GM12878 (cell line): Measurements from ENCODE around the gene PIGV.
A peak's percentile ranks its signal among the peaks of the same experiment; 100 is the strongest.

Experiments used
- CHD1 ChIP-seq: IDR thresholded peaks from 2 replicates; pipeline ENCODE4 v1.6.1; 2012; ENCODE audit warnings: low read depth, low read length, improper control_type of control experiment
- CTCF ChIP-seq, 3 experiments: IDR thresholded peaks in 2 of 3; conservative IDR thresholded peaks in 1 of 3; 2 replicates each; pipeline ENCODE4 v1.5.1; 2011; ENCODE audit warnings: low read depth in 3 of 3, low read length in 3 of 3, mild to moderate bottlenecking in 3 of 3, control low read depth in 2 of 3, moderate library complexity in 2 of 3, inconsistent platforms in 1 of 3, mixed read lengths in 1 of 3; ENCODE audit not compliant: control insufficient read depth in 2 of 3, insufficient read depth in 1 of 3; ENCODE audit errors: extremely low read depth in 1 of 3
- EGR1 ChIP-seq, 2 experiments: IDR thresholded peaks; 1 replicate in 1 of 2; 2 replicates in 1 of 2; pipeline ENCODE4 v1.6.1; 2011 to 2012; ENCODE audit warnings: low read depth in 2 of 2, low read length in 2 of 2, borderline replicate concordance in 1 of 2, mild to moderate bottlenecking in 1 of 2, moderate library complexity in 1 of 2
- EP300 ChIP-seq, 2 experiments: fragments of 150-350 bp in 1 of 2; IDR thresholded peaks; 2 replicates each; pipeline ENCODE4 v1.6.1; 2011 to 2012; ENCODE audit warnings: low read depth in 2 of 2, low read length in 2 of 2, borderline replicate concordance in 1 of 2, improper control_type of control experiment in 1 of 2, inconsistent platforms in 1 of 2; ENCODE audit not compliant: control insufficient read depth in 1 of 2
- ETV6 ChIP-seq, 2 experiments: fragments of 450-650 bp in 1 of 2; IDR thresholded peaks in 1 of 2; conservative IDR thresholded peaks in 1 of 2; 2 replicates each; pipeline ENCODE4 v1.6.1; 2014; ENCODE audit warnings: antibody characterized with exemption in 1 of 2, borderline replicate concordance in 1 of 2, low read depth in 1 of 2, mild to moderate bottlenecking in 1 of 2, moderate library complexity in 1 of 2
- JUND ChIP-seq: IDR thresholded peaks from 2 replicates; pipeline ENCODE4 v1.6.1; 2012; ENCODE audit warnings: low read depth, mild to moderate bottlenecking, low read length, improper control_type of control experiment, moderate library complexity
- KAT2A ChIP-seq: conservative IDR thresholded peaks from 2 replicates; pipeline ENCODE4 v1.6.1; 2011; ENCODE audit warnings: low read depth, low read length; ENCODE audit not compliant: control insufficient read depth
- NKRF ChIP-seq: fragments of 450-650 bp; conservative IDR thresholded peaks from 2 replicates; pipeline ENCODE4 v1.6.1; 2017; ENCODE audit warnings: mild to moderate bottlenecking, moderate library complexity
- RAD51 ChIP-seq: fragments of 450-650 bp; IDR thresholded peaks from 2 replicates; pipeline ENCODE4 v1.6.1; 2016; ENCODE audit warnings: moderate library complexity, mild to moderate bottlenecking, inconsistent platforms
- SMC3 ChIP-seq: IDR thresholded peaks from 2 replicates; pipeline ENCODE4 v1.6.1; 2011; ENCODE audit warnings: low read length, improper control_type of control experiment, borderline replicate concordance
- TAF1 ChIP-seq: IDR thresholded peaks from 2 replicates; pipeline ENCODE4 v1.6.1; 2011; ENCODE audit warnings: mild to moderate bottlenecking, low read depth, low read length, borderline replicate concordance
- ZNF274 ChIP-seq: IDR thresholded peaks from one replicate; pipeline ENCODE4 v1.8.0; 2011; ENCODE audit not compliant: insufficient read length, insufficient read depth
- TF ChIP-seq, protein P1 (sequence below): IDR thresholded peaks from 2 replicates; pipeline ENCODE4 v1.6.1; 2011; ENCODE audit warnings: low read depth, low read length, improper control_type of control experiment, borderline replicate concordance

GRCh38 chr1:26828411-26828991 lies 40.8 kb downstream of the PIGV start:
- TF ChIP-seq EGR1 (IDR thresholded peaks at IDR 0.05; ENCODE audit: borderline replicate concordance in 1 of 2, low read depth in 2 of 2, low read length in 2 of 2): no peak
- TF ChIP-seq EP300 (IDR thresholded peaks at IDR 0.05; ENCODE audit: borderline replicate concordance in 1 of 2, control insufficient read depth in 1 of 2, low read depth in 2 of 2, low read length in 2 of 2): 0 out of 4 replicates have a peak, but pooled peaks of 1 of the 2 experiments have one; percentile 35
- no peak for TF ChIP-seq CTCF (IDR thresholded peaks at IDR 0.05 in 2 of 3, conservative IDR thresholded peaks at IDR 0.05 in 1 of 3; ENCODE audit: control insufficient read depth in 2 of 3, extremely low read depth in 1 of 3, insufficient read depth in 1 of 3, low read depth in 3 of 3, low read length in 3 of 3)
- TF ChIP-seq ETV6 (conservative IDR thresholded peaks at IDR 0.05 in 1 of 2, IDR thresholded peaks at IDR 0.05 in 1 of 2; ENCODE audit: borderline replicate concordance in 1 of 2, low read depth in 1 of 2): no peak
- TF ChIP-seq, protein P1, sequence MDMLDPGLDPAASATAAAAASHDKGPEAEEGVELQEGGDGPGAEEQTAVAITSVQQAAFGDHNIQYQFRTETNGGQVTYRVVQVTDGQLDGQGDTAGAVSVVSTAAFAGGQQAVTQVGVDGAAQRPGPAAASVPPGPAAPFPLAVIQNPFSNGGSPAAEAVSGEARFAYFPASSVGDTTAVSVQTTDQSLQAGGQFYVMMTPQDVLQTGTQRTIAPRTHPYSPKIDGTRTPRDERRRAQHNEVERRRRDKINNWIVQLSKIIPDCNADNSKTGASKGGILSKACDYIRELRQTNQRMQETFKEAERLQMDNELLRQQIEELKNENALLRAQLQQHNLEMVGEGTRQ: no peak
- TF ChIP-seq CHD1: no peak
- TF ChIP-seq JUND: no peak
- no peak for TF ChIP-seq TAF1
- TF ChIP-seq SMC3: no peak
- TF ChIP-seq KAT2A: no peak
- TF ChIP-seq ZNF274: no peak
- no peak for TF ChIP-seq NKRF
- TF ChIP-seq RAD51: no peak
